AG09309 (cell line): Measurements from ENCODE around the gene LTC4S.
A peak's percentile ranks its signal among the peaks of the same experiment; 100 is the strongest.

Experiments
- DNase-seq: peaks from one replicate; pipeline ENCODE4 v3.0.0-alpha.2; 2010; ENCODE audit warnings: low read depth
- H3K4me3 ChIP-seq: 2 replicates; pipeline ENCODE4 v1.5.1; 2011; ENCODE audit warnings: mild to moderate bottlenecking, low read depth, low read length, moderate library complexity; ENCODE audit not compliant: control insufficient read depth
- TF ChIP-seq, protein P1 (sequence below): IDR thresholded peaks from 2 replicates; pipeline ENCODE4 v1.5.1; 2011; ENCODE audit warnings: mild to moderate bottlenecking, low read depth, low read length, inconsistent platforms; ENCODE audit not compliant: insufficient read depth, control insufficient read depth; ENCODE audit errors: missing control alignments

Gene LTC4S

GRCh38 chr5:179802950-179803562 lies 9.3 kb downstream of the LTC4S start:
- H3K4me3 ChIP-seq = no peak overlapping the region
- no peak for DNase-seq
- TF ChIP-seq, protein P1, sequence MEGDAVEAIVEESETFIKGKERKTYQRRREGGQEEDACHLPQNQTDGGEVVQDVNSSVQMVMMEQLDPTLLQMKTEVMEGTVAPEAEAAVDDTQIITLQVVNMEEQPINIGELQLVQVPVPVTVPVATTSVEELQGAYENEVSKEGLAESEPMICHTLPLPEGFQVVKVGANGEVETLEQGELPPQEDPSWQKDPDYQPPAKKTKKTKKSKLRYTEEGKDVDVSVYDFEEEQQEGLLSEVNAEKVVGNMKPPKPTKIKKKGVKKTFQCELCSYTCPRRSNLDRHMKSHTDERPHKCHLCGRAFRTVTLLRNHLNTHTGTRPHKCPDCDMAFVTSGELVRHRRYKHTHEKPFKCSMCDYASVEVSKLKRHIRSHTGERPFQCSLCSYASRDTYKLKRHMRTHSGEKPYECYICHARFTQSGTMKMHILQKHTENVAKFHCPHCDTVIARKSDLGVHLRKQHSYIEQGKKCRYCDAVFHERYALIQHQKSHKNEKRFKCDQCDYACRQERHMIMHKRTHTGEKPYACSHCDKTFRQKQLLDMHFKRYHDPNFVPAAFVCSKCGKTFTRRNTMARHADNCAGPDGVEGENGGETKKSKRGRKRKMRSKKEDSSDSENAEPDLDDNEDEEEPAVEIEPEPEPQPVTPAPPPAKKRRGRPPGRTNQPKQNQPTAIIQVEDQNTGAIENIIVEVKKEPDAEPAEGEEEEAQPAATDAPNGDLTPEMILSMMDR = no peak

DNA sequence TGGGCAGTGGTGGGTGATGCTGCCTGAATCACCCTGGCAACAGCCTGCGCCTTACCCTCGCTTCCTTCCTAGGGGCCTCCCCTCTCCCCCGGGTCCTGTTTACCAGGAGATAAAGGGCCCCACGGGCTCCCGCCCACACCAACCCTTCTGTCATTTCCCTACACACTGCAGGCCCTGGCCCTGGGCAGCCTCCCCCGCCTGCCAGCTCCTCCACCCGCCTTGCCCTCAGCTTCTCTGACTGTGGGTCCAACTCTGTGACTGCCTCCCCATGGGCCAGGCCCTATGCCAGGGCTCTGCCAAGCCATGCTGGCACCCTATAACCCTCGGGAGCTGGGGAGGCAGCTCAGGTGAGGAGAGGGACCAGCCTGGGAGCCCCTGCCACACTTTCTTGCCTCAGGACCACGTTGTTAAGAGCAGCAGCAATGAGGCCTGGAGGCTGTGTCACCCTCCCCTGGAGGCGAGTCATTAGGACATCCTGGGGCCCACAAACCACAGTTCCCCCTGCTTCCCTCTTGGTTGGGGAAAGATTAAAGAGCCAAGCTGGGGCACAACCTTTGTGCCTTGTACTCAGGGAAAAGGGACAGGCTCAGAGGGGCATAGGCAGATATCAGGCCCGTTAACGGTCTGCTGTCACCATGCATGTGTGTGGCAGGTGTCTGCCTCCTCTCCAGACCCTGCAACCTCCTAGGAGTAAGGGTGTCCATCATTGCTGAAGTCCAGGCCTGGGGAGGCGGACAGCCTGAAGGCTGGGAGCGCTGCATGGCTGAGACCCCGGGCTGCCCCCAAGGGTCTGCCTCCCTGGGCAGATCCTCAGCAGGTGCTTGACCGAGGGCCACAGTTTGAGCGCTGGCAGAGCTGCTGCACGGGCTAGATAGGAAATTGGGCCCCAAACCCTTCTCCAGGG lies 10.1 kb downstream of the LTC4S start:
- no peak overlapping the region for H3K4me3 ChIP-seq
- no peak for DNase-seq
- TF ChIP-seq, protein P1 = no peak

DNA sequence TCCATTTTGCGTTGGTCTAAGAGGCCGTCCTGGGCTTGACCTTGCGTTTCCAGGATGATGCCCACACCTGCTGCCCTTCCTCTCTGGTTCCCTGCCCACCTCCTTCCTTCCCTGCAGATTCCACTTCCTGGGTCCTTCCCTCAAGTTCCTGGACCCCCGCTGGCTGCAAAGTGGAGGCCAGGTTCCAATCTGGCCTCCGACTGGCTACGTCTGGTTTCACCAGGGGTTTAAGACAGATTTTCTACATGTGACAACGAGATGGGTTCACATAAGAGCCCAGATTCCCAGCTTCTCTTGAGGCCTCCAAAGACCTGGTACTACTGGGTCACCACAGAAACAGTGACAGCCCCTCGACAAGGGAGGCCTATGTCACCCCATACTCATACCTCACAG lies 10.8 kb downstream of the LTC4S start:
- H3K4me3 ChIP-seq = no peak overlapping the region

DNA sequence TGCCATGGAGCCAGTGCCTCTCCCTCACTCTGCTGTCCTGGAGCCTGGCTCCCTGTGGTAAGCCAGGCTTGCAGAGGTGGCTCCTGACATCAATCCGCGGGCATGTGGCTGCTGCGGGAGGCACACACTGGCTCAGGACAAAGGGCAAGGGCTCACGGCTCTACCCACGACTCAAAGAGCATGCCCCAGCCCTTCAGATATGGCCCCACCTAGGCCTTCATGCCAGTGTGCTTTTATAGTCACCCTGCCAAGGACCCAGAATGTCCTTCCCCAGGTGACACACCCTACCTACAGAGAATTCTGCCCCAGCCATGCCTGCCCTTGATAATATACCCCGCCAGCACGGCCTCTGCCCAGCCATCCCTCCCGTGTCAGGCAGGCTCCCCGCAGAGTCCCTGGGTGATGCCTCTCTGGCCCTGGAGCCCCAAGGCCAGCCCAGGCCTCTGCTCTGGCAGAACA lies 11.3 kb downstream of the LTC4S start:
- TF ChIP-seq, protein P1 = no peak
- peak overlapping the region; percentile 71 for H3K4me3 ChIP-seq
- no peak for DNase-seq

More for the DNA sequence above, 10.8 kb downstream of the LTC4S start:
- no peak for DNase-seq
- TF ChIP-seq, protein P1 = no peak

DNA sequence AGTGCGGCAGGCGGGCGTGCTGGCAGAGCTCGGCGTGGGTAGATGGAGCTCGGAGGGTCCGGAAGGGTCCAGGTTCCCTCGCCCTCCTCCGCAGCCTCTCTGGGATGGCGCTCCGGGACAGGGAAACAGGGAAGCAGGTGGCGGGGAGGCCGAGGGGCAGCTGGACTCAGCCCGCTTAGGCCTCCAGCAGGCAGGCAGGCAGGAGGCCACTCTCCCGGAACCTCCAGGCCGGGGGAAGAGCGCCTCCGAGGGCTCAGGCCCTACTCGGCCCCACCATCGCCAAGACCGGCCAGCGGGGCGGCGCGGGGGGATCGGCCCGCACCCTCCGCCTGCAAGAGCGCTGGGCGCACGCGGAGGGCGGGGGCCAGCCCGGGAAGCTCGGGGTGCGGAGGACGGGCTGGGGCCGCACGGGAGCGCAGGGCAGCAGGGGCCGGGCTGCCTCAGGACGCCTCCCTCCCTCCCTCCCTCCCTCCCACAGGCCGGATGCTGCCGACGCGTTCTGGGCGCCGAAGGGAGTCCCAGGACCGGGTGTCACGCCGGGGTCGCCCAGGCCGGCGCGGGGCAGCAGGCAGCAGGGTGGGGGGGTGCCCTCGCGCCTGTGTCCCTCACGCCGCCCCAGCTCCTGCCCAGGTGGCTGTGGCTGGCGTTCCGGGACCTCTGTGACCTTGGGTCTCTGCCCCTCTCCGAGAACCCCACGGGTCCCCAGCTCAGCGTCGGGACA lies 11.9 kb downstream of the LTC4S start:
- DNase-seq = no peak
- peak overlapping the region; percentile 71 for H3K4me3 ChIP-seq
- TF ChIP-seq, protein P1 = no peak

DNA sequence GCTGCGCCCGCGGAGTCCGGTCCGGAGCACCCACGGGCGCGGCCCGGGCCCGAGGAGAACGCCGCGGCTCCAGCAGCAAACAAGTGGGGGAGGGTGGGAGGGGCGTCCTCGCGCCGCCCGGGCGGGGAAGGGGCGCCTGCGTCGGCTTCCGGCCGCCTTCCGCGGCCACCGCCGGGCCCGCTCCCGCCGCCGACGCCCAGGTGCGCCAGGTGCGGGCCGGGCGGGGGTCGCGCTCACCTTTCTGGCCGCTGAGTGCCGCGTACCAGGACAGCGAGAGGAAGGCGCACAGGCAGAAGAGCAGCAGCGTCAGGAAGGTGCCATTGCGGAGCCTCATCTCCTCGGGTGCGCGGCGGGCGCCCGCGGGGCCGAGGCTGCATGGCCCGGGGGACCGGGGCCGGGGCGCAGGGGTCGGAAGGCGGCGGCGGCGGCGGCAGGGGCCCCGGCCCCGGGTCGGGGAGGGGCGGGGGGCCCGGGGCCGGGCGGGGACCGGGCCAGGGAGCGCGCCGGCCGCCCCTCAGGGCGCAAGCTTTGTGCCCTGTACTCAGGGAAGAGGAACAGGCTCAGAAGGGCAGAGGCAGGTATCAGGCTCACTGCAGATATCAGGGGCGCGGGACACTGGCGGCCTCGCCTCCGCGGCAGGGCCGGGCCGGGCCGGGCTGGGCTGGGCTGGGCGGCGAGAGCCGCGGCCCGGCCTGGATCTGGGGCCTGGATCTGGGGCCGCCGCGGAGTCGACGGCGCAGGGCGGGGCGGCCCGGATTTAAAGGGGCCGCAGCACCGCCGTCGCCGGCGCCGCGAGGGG lies 12.7 kb downstream of the LTC4S start, which contains the start of gene MGAT4B:
MGAT4B (minus strand) TSS at position 617 of the 799 bp plus-strand sequence; CDS start at position 334, 283 bp downstream.
- no peak for DNase-seq
- TF ChIP-seq, protein P1 = no peak

More for the DNA sequence above, 12.7 kb downstream of the LTC4S start, which contains the start of gene MGAT4B:
- peak within 1 kb of the TSS; percentile 71 for H3K4me3 ChIP-seq
